ENCODE data around the gene HLA-DPB1.
"Not testable (repeated sequence)": the region's sequence is repeated elsewhere in the genome, so short reads cannot be mapped to it uniquely, and the experiment has no call there.

The HLA-DPB1 gene

DNA sequence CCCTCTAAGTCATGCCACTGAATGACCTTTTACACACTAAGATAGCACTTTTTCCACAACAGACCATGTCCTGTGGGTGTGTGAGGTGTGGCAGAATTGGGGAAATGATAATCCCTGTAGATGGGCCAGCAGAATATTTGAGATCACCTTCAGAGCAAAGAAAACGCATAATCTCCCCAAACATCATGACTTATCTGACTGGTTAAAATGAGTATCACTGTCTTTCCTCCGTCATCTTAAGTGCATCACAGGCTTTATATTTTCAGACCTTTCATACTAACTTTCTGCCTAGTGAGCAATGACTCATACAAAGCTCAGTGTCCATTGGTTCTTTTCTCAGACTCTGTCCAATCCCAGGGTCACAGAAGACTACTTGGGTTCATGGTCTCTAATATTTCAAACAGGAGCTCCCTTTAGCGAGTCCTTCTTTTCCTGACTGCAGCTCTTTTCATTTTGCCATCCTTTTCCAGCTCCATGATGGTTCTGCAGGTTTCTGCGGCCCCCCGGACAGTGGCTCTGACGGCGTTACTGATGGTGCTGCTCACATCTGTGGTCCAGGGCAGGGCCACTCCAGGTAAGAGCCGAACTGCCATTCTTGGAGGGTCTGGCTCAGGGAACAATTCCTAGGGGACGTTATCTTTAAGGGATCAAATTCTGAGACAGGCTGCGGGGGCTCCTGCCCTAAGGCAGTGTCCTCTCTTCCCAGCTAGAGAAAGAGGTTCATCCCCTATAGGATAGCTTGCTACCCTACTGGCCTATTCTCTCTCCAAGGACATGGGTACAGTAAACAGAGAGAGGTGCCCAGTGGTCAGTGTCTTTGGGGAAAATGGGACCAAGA, at the start of gene HLA-DPB1:
Gene HLA-DPB1, plus strand, starts transcription at position 423 of the 838 bp plus-strand sequence. Its CDS starts 52 bp downstream, at position 475.
- DNase-seq (ENCODE audit: low spot score): peak; percentile 39

DNA sequence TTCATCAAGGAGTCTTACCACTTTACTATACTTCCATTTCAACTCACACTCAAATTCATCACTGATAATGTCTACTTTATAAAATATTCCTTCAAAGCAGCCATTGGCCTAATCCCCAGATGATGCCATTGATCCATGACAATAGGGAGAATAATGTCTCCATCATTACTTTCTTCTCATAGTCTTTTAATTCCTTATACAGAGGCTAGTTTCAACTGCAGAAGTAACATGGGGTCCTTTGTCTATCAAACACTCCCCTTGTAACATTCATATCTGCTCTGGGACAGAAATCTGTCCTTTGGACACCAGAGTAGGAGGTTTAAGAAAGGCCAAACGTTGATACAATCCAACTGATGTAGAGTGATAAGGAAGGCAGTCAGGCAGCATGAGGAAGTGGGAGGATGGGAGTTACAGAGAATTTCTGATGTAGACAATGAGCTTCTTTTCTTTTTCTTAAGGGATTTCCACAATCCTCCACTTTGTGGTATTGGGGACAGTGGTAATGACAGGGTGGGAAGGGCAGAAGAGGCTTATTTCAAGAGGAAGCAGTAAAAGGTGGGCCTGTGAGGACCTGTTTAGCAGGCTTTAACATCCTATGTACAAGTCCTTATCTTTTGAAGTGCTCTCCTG, 47.5 kb upstream of the HLA-DPB1 start:
- no peak for DNase-seq (ENCODE audit: low spot score)

DNA sequence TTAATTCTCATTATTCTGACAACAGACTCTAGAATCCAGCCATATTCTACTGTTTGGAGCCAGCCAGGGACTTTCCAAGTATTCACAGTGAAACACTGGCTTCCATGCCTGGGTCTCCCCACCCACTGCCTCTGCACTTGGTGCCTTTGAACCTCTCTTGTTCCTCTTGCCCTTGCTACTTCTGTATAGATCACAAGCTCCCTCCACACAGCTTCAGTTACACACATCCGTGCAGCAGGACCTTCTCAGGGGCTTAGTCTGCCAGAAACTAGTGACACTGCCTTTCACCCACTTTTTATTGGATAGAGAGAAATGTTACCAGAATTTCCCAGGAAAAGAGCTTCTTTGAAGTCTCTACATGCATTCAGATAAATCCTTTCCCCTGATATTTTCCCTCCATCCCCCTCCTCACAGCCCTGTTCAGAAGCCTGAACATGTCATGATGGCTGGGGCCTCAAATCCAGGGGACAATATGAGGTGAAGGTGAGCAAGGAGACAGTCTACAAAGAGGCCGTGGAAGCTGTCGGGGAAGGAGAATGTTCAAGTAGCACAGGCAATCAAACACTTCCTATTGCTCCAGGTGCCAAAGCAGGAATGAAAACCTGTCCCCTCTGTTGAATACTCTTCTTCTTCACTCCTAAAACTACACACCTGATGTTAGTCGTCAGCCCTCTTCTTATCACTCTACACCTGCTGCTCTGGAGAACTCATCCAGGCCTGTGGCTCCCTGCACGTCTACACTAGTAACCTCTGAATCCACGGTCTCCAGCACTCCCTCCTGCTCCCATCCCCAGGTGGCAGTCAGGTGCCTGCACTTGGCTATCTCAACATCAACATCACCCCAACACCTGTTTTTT, 46.2 kb upstream of the HLA-DPB1 start:
- DNase-seq (ENCODE audit: low spot score): no peak

DNA sequence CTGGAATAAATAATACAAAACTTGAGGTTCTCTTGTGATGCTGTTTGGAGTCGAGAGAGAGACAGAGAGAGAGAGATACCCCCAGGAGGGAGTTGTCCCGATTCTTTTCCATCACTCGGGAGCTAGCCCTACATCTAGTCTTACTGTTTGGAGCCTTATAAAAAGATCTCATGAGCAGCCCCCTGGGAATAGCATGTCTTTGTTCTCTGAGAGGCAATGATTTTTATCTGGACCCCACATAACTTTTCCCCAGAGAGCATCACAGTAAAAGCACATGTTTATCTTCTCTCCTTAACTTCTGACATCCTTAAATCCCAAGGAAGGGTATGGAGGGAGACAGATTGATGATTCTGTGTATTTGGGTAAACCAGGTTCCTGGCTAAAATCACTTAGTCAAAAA, 45.5 kb upstream of the HLA-DPB1 start:
- no peak for DNase-seq (ENCODE audit: low spot score)

GRCh38 chr6:33034554-33034953, 41.2 kb upstream of the HLA-DPB1 start:
- DNase-seq (ENCODE audit: low spot score): no peak

DNA sequence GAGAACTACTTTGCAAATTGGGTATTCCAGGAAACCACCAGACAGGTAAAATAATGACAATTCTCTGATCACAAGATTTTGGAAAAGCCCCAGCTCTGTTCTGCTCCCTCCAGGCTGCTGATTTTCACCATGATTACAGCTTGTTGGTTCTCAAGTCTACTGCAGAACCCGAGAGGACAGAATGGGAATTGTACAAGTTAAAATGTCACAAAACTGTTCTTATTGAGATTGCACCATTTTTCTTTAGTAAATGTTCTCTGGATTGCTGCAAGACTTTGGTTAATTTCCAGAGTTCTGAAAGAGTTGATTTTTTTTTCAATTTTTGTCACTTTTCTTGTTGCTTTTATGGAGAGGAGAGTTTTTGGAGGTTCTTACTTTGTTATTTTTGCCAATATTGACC, 39.3 kb upstream of the HLA-DPB1 start:
- DNase-seq (ENCODE audit: low spot score): no peak

- no peak for DNase-seq (ENCODE audit: low spot score)
These were observed 35.6 kb upstream of the HLA-DPB1 start for GRCh38 chr6:33040157-33040556.

GRCh38 chr6:33049323-33050013, 26.3 kb upstream of the HLA-DPB1 start:
- DNase-seq (ENCODE audit: low spot score): no peak

GRCh38 chr6:33050014-33050810, 25.6 kb upstream of the HLA-DPB1 start:
- DNase-seq (ENCODE audit: low spot score): no peak

GRCh38 chr6:33052627-33053026, 23.2 kb upstream of the HLA-DPB1 start:
- DNase-seq (ENCODE audit: low spot score): no peak

DNA sequence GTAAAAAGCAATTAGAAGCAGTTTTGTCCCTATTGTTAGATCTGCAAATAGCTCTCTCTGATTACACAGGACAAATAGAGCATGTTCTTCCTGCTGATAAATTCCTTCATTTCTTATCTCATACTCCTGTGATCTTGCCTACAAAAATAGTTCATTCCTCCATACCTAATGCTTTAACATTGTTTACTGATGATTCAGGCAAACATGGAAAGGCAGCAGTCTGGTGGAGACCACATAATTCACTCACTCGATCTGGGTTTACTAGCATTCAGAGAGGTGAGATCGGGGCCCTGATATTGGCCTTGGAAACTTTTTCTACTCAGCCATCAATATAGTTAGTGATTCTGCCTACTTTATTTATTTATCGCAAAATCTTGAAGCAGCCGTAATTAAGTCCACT, 22.6 kb upstream of the HLA-DPB1 start:
- DNase-seq (ENCODE audit: low spot score): no peak

DNA sequence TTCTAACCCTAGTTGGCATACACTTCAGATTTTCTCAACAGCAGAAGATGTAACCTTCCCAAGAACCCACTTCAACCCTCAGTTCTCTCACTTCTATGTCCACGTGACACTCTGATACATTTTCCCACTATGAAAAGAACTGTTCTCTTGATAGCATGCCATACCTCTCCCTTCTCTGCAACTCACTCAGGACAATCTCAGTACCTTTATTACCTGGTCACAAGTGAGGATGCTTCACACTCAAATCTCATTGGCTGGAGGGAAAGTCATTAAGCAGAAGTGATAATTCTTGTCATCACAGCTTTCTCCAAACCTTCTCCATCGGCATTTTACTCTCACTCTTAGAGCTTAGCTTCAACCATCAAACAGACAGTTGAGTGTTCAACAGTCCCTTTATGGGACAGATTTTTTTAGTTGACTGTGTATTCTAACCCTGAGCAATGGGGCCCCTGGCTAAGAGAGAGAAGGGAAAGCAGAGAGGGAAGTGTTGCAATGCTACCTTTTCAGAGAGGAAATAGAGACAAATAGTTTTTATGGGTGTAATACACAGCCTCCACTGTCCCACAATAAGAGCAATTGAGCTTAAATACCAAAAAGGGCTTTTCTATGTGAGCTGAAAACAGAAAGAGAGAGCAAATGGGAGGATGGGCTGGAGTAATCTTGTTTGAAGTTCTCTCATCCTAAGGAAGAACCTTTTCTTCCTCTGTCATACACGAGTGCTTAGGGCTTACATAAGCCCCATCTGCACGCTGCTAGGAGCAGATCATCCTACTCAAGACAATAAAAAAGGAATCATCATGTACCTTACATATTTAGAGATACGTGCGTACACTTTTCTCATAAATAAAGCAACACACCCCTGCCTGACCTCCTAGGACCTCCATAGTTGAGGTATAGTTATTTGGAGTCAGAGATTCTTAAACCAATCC, 18.3 kb upstream of the HLA-DPB1 start:
- no peak for DNase-seq (ENCODE audit: low spot score)

GRCh38 chr6:33061987-33062386, 13.8 kb upstream of the HLA-DPB1 start:
- no peak for DNase-seq (ENCODE audit: low spot score)

DNA sequence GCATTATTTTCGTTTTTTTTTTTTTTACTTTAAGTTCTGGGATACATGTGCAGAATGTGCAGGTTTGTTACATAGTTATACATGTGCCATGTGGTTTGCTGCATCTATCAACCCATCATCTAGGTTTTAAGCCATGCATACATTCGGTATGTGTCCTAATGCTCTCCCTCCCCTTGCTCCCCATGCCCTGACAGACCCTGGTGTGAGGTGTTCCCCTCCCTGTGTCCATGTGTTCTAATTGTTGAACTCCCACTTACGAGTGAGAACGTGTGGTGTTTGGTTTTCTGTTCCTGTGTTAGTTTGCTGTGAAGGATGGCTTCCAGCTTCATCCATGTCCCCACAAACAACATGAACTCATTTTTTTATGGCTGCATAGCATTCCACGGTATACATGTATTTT, 12.4 kb upstream of the HLA-DPB1 start:
- not testable (repeated sequence) for DNase-seq (ENCODE audit: low spot score)

- DNase-seq (ENCODE audit: low spot score): no peak
These were observed 11.1 kb upstream of the HLA-DPB1 start for GRCh38 chr6:33064723-33065122.

DNA sequence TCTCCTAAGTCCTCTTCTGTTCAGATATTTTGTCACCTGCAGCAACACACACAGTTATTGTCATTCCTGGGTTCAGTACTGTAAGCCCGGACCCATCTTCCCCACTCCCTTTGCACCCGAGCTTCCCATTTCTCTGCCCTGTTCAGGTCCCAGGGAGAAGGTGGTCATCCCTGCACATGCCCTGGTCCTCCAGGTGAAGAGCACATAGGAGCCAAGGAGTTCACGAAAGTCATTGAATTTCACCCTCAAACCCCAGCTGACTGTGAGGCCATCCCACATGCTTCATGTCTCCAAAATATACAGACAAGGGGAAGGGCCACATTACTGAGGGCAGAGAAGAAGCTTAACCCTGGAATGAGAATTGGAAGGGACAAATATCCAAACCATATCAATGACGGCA, 10.5 kb upstream of the HLA-DPB1 start:
- no peak for DNase-seq (ENCODE audit: low spot score)

- DNase-seq (ENCODE audit: low spot score): no peak
These were observed 8.8 kb upstream of the HLA-DPB1 start for GRCh38 chr6:33066917-33067521.

DNA sequence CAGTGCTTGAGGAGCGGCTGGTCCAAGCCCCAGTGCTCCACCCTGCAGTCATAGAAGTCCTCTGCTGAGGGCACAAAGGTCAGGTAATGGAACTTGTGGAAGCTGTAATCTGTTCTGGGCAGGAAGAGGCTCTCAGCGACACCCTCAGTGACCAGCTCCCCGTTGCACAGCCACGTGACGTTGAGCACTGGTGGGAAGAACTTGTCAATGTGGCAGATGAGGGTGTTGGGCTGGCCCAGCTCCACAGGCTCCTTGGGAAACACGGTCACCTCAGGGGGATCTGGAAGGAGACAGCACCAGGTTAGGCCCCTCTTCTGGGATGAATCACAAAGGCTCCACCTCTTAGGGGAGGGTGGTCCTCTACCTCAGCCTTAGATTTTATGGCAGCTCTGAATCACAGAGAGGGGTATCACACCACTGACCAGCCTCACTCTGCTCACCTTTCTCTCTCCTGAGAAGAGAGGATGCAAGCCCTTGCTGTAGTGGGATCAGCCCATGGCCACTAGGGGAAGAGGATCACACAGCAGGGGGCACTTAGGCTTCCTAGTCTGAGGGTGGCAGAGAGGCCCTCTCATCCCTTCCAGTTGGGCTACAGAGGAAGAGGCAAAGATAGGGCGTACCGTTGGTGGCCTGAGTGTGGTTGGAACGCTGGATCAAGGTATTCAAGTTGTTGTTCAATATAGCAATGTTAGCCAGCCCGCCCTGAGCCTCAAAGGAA, 6.6 kb upstream of the HLA-DPB1 start:
- DNase-seq (ENCODE audit: low spot score): no peak

- no peak for DNase-seq (ENCODE audit: low spot score)
These were observed 4.9 kb upstream of the HLA-DPB1 start for GRCh38 chr6:33070909-33071308.
